ENCODE measurements around the gene JUND.
A peak's percentile ranks its signal among the peaks of the same experiment; 100 is the strongest.

Gene JUND

DNA sequence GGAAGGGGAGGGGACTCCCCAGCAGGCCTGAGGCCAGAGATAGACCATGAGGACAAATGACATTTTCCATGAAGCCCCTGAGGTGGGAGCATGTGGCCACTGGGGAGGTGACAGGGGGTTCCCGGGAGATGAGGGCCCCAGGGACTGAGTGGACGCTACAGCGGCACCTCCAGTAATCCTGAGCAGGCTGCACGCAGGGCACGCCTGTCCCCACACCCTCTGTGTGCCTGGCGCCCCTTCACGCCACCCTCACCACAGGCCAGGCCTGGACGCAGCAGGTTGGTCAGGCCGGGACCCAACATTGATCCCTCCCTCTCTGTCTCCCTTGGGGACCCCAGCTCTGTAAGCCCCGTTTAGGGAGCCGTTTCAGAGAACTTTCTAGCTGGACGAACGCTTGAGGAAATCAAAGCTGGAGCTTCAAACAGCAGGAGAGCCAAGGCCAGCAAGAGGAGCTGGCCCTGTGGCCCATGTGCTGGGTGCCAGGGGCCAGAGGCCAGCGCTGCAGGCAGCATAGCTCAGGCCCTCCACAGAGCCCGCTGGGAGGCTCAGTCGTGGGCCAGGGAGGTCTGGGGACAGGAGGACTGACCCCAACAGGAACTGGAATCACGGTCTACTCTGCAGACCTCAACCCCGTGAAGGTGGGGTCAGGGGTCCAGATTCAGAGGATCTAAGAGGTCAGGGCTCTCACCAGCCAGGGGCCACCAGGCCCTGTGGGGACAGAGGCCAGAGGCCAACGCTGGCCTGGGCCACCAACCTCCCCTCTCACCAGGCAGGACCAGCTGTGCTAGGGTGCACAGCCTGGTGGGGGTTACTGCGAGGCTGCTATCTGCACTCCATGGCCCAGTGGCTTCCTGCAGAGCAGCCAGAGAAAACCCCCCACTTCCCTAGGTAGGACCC, 26.9 kb upstream of the JUND start:
- no peak for DNase-seq

DNA sequence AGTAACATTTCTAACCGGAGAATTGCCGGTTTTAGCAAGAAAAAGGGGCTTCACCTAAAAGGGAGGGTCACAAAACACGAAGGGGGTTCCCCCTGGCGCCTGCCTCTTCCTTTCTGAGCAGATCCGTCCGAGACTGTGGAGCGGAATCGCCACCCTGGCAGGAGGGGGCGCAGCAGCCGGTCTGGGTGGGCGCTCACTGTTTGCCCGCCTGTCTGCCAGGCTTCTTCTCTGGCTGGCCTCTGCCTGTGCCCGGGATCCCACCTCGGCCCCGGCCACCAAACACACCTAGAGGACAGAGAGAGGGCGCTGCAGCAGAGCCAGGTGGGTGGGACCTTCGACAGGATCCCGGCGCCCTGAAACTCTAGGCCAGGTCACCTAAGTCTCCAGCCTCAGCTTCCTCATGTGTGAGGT, 25.9 kb upstream of the JUND start:
- no peak for DNase-seq

DNA sequence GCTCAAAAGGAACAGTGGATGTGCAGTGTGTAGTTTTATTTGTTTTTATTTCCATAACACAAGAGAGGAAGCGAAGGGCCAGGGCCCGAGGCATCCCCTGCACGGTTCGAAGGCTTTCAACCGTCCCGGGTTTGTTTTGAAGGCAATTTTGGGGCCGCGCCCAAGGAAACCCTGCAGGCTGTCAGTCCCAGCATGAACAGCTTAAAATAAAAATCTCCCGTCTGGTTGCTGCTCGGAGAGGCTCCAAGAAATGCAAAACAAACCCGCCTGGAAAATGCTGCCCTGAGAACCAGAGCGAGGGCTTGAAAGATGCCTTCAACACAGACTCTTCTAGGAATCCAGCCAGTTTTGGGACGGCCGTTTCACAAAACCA, 25.5 kb upstream of the JUND start:
- peak in 2 of 14 donors; percentile 36 to 91 for DNase-seq

DNA sequence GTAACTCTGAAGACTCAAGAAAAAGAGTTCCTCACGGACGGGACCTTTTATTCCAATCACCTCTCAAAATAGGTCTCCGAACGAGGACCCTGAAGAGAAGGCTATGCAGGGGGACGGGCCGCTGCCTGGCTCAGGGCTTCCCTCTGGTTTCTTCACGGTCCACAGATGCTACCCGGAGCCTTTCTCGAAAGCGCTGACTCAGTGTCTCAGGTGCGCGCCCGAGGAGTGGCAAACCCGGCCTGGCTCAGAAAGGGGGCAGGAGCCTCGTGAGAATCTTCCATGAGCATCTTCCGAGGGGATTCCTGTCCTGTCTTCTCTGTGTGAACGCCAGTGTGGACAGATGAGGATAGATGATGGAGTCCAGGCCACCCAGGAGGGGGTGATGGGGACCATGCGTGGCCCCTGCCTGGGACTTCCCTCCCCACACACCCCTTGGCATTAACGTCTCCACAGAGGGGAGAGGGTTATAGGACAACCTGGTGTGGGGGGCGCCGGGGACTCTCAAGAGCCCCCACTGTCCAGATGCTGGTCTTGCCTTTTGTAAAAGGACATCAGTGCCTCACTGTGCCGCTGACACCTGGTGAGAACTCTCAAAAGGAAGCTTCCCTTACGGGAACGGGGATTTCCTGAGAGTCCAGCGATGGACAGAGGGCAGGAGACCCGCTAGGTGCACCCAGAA, 24.9 kb upstream of the JUND start:
- DNase-seq: peak in 1 of 14 donors; percentile 46

DNA sequence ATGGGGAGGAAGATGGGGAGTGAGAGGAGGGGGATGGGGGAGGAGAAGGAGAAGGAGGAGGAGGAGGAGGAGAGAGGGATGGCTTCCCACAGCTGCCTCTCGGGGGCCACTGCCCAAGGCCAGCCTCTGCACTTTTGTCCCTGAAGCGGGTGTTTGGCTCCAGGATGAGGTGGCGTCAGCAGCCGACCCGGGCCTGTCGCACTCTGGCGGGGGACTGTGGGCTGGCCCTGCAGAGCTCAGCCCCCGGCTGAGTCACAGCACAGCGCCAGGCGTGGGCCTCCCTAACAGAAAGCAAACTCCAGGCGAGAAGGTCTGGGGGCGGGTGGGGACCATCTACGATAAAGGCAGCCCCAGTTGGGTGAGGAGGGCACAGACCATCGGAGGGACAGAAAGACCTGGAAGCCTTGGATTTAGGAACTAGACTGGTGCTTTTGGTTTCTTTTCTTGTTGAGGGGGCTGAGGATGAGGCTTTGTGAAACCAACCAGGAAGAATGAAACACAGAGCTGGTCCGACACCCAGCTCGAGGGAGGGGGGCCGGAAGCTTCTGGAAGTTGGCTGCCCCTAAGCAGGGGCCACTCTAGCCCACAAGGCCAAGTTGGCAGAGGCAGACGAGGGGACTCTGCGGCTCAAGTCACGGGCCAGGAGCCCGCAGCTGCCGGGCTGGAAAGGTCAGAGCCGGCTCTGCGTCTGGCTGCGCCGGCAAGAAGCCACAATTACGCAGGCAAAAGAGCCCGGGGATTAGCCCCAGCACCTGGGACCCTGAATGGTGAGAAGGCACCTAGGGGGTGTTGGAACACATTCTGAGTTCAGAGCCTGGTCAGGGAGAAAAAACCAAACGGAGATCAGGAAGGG, 23.3 kb upstream of the JUND start:
- DNase-seq: peak in 13 of 14 donors; percentile 28 to 87 (median 71)

DNA sequence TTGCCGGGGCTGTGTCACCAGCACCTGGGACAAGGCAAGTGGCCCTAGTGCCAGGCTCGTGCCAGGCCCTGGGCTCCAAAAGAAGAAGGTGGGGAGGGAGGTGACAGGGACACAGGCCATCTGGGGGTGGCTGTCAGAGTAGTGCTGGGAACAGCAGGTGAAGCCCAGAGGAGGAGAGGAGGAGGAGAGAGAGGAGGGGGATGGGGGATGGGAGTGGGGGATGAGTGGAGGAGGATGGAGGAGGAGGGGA, 22.7 kb upstream of the JUND start:
- DNase-seq: peak in 2 of 14 donors; percentile 60 to 72

DNA sequence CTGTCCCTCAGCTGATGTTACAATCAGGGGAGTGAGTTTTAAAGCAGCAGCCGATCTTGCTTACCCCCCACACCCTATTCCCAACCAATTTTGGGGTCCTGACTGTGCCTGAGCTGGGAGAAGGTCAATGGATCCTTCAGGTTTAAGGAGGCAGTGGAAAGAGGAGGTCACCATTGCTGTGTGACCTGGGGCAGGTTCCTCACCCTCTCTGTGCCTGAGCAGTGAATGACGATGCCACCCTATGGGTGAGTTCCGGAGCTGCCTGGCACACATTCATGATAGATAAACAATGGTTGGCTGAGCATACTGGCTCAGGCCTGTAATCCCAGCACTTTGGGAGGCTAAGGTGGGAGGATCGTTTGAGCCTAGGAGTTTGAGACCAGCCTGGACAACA, 20.3 kb upstream of the JUND start:
- no peak for DNase-seq

DNA sequence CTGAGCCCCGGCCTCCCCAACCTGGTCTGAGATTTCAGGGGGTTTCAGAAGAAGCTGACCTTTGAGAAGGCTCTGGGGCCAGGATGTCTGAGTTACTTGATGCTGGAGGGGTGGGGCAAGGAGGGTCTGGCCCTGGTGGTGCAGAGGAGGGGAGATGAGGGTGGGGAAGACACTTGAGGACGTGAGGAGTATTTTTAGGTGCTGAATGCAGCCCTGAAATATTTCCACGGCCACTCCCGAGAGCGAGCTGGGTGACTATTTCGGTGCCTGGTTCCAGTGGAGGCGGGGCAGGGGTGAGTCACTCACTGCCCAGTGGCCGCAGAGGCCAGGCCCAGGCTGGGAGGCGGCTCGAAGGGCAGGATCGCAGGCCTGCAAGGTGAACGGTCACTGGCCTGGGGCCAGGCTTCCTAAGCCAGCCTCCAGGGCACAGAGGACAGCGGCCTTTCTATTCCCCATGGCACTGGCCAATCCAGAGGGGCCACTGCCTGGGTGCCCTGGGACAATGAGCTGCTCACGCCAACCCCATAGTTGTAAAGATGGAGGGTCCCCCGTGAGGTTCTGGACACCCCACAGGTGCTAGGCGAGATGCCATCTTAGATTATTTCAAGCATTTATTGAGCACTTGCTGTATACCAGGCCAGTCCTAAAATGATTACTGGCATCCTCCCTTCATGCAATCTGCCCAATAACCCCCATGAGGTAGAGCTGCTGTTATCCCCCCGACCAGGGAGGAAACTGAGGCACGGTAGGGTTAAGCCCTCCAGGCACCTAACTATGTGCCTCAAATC, 19.7 kb upstream of the JUND start:
- no peak for DNase-seq

DNA sequence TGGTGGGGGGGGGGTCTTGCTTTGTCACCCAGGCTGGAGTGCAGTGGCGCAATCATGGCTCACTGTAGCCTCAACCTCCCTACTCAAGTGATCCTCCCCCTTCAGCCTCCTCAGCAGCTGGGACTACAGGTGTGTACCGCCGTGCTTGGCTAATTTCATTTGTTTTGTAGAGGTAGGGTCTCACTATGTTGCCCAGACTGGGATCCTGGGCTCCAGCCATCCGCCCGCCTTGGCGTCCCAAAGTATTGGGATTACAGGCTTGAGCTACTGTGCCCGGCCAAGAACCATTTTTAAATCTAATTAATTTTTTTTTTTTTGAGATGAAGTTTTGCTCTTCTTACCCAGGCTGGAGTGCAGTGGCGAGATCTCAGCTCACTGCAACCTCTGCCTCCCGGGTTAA, 18.2 kb upstream of the JUND start:
- DNase-seq: no peak

DNA sequence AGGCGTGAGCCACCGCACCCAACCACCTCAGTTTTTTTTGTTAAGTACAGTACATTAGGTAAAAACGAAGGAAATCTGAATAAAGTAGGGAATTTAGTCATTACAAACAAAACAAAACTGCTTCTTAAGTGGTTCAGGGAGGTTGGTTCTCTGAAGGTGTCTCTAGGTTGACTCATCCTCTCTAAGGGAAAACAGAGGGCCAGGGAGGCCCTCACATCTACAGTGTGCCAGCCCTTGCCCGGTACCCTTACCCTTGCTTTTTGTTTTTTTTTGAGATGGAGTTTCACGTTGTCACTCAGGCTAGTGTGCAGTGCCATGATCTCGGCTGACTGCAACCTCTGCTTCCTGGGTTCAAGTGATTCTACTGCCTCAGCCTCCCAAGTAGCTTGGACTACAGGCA, 17.2 kb upstream of the JUND start:
- no peak for DNase-seq

DNA sequence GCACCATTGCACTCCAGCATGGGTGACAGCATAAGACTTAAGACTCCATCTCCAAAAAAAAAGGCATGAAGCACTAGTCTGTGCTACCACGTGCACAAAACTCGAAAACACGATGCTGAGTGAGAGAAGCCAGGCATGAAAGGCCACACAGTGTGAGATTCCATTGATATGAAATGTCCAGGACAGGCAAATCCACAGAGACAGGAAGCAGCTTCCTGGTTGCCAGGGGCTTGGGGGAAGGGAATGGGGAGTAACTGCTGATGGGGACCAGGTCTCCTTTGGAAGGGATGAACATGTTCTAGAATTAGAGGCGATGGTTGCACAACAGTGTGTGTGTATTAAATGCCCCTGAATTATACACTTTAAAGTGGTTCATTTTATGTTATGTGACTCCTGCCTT, 15.9 kb upstream of the JUND start:
- DNase-seq: no peak

DNA sequence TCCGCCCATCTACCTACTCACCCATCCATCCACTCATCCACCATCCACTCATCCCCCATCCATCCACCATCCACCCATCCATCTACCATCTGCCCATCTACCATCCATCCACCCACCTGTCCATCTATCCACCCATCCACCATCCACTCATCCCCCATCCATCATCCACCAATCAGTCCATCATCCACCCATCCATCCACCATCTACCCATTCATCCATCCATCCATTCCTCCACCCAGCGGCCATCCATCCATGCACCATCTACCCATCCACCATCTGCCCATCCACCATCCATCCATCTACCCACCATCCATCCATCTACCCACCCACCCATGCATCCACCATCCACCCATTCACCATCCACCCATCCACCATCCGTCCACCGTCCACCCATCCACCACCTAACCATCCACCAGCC, 13.6 kb upstream of the JUND start:
- no peak for DNase-seq

DNA sequence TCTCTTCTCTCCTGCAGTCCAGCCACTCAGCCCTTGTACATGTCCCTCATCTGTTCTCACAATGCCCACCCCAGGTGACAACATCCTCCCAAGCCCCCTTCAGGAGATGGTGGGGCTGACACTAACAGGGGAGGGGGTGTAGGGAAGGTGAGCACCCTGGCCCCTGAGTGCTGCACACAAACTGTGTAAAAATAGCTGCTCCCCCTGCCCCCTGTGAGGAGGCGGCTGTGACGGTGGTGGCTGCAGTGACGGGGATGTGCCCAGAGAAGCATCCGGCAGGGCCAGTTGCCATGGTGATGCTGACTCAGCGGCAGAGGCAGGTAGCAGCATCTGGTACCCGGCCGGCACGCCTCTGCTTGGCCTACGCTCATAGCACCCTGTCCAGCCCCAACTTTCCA, 13.0 kb upstream of the JUND start:
- no peak for DNase-seq

DNA sequence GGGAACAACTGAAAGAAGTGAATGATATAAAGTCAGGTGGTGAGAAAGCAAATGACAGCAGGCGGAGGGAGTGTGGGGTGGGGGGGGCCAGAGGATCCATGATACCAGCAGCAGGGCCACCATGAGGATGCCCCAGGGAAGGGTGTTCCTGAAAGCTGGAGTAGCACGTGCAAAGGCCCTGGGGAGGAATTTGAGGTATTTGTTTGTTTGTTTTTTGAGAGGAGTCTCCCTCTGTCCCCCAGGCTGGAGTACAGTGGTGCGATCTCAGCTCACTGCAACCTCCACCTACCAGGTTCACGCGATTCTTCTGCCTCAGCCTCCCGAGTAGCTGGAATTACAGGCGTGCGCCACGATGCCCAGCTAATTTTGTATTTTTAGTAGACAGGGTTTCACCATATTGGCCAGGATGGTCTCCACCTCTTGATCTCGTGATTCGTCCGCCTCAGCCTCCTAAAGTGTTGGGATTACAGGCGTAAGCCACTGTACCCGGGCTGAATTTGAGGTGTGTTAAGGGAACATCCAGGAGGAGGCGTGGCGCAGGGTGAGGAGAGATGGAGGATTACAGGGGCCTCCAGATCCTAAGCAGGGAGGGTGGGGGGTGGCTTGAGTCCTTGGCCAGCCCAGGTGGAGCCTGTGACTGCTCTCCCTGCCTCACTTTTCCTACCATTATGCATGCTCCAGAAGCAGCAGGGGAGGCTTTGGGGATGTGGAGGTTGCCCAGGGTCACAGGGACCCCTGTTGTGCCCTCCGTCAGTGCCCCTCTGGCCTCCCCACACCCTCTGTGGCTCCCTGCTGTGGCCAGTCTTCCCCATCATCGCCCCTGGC, 12.4 kb upstream of the JUND start:
- no peak for DNase-seq

DNA sequence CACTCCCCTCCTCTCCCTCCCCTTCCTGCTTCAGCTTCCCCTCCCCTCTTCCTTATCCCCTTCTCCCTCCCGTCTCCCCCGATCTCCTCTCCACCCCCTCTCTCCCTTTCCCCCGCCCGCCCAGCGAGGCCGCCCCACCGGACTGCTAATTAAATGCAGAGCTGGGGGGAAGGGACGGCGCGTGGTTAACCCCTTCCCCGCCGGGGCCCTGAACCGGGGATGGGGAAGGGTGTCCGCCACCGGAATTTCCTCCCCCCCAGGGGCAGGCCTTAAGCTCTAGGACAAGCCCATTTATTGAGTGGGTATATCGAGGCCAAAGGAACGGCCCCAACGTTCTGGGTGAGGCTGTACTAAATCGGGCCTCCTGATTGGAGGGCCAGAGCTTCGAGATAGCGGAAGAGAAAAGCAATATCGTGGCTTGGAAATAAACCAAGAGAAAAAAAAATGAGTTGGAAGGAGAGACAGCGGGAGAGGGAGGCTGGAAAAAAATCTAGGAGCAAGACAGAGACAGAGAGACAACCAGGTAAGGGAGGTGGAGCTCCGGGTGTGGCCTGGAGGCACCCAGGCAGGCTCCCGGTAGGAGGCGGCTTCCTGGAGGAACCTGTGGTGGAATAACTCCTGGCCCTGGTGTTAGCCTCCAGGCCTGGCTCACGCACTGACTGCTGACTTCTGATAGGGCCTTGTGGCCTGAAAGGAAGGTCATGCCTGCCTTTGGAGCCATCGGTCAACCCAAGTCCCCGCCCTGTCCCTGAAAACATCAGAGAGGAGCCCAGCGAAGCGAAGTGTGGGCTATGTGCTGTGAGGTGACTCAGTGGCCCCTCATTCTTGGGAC, 11.6 kb upstream of the JUND start:
- peak in 11 of 14 donors; percentile 31 to 62 (median 50) for DNase-seq

DNA sequence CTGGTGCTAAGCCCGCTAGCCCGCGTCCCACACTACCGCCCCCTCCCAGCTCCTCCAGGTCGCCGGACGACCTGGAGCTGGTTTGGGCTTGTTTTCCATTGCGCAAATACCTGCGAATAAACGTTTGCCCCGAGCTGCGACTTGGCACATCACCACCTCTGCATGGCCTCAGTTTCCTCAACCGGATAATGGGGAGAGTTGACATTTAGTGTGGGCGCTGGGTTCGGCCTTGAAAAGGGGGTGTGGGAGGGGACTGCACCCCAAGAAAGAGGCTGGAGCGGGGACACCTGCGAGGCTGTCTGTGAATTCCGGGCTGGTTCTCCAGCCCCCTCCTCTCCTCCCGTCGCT, 11.0 kb upstream of the JUND start:
- peak in 1 of 14 donors; percentile 31 for DNase-seq

DNA sequence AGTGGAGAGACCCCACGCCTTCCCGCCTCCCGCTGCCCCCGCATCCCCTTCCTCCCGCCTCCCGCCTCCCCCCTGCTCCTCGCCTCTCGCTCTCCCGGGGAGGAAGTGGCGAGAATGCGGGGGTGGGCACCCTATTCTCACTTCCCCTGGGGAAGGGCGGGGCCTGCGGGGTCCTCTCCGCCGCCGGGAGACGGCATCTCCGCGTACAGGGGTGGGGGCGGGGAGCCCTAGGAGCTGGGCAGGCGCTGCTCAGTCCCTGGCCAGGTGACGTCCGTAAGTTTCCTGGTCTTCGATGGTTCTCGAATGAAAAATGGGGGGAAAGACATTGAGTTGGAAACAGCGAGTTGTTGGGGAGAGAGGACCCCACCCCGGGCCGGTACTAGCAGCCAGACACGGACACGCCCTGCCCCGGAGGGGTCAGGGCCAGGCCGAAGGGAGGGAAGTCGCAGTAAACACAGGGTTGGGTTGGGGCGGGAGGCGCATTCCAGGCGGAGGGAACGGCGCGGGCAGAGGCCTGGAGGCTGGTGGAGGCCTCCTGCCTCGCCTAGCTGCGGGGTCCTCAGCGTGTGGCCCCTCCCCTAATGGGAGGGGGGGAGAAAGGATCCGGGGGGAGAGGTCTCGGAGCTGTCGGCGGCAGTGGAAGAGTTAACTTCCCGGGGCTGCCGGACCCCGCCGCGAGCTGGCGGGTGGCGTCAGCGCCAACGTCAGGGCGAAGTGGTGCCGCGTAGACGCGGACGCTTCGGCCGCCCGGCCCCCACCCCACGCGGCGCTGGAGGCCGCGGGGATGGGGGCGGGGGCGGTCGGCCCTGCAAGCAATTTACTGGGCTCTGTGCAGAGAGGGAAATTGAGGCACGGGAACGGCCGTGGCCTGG, 10.4 kb upstream of the JUND start:
- peak in 13 of 14 donors; percentile 50 to 85 (median 74) for DNase-seq

DNA sequence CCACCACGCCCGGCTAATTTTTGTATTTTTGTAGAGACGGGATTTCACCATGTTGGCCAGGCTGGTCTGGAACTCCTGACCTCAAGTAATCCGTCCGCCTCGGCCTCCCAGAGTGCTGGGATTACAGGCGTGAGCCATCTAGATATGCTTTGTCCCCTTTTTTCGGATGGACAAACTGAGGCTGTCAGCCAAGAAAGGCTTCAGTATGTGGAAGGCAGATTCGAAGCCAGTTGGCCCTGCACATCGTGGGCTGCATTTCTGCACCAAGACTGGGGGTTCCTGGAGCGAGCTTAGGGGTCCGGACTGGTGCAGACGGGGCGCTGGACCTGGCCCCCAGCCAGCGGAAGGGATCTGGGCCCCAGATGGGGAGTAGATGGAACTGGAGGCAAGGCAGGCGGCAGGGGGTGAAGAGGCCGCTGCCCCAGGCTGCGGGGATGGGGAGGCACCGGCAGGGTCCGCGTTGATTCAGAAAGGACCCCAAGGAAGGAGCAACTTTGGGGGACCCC, 9.7 kb upstream of the JUND start:
- peak in 2 of 14 donors; percentile 57 to 60 for DNase-seq

DNA sequence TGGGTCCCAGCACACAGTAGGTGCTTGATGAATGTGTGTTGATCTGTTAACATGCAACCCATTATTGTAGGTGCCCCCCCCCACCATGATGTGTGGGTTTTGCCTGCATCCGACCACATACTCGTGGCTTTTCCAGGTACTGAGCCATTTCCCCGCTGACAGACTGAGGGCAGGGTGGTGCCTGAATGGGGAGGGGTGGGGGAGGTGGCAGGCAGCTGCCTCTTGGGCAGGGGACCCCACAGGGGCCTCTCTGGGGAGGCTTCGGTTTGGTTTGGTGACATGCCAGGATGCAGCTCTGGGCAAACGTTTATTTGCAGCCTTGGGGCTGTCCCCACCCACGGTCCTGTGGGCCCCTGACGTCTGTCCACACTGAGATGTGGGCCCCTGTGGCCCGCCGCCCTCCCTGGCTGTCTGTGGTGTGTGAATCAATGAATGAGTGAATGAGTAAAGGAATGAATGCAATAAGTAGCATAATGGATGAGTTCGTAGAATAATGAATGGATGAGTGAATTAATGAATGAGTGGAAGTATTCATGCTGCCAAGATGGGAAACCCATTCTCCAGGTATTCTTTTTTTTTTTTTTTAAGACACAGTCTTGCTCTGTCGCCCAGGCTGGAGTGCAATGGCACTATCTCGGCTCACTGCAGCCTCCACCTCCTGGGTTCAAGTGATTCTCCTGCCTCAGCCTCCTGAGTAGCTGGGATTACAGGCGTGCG, 9.0 kb upstream of the JUND start:
- no peak for DNase-seq
